ENCODE results near the gene NOD1. TPM values are rescaled to one million over a fixed set of nuclear protein-coding genes. Genes with fewer than 3 reads are reported as not detected.
"Not testable (repeated sequence)": the region's sequence is repeated elsewhere in the genome, so short reads cannot be mapped to it uniquely, and the experiment has no call there.

The NOD1 gene
- polyA plus RNA-seq, 2 of the 4 experiments (the other 2 are of a cell fraction) = 4.8 to 6.5 TPM

DNA sequence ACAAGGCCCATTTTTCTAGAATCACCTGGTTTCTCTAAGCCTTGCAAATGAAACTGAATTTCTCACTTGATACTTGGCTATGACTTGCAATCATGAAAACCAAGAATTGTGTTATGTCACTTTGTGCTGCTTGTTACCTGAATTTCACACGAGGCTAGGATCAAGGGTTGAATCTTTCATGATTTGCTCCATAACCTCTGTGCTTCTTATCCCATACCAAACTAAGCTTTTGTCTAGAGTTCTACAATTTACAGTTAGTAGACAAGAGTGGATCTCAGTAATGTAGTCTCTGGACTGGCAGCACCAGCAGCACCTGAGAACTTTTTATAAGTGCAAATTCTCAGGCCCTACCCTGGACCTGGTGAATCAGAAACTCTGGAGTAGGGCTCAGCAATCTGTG is 48.7 kb upstream of the NOD1 start:
- ATAC-seq; FAIRE-seq; H3K4me1 ChIP-seq; H3K27ac ChIP-seq; POLR2A ChIA-PET; H3K4me2 ChIP-seq; H3K4me3 ChIP-seq; H3K9me3 ChIP-seq; DNase-seq (ENCODE audit: low read depth in 1 of 2, low spot score in 1 of 2): not testable (repeated sequence)
- CTCF ChIA-PET = interaction anchor here (1.3 to 1.6 kb wide), 2 partner anchors 17 to 214 kb away, joined by 3 to 5 read pairs; no protein-coding TSS in a partner anchor
- WGBS (ENCODE audit: missing lambda C conversion rate) = 63% methylated on average over 1 of the region's 1 CpG

GRCh38 chr7:30526163-30526562 is 47.6 kb upstream of the NOD1 start:
- no peak overlapping the region for H3K27ac ChIP-seq
- DNase-seq (ENCODE audit: low read depth in 1 of 2, low spot score in 1 of 2) = no peak
- no peak for ATAC-seq
- TF ChIP-seq TP53 (CRISPR knock-in tag; IDR thresholded peaks at IDR 0.05) = no peak
- no peak for TF ChIP-seq ZC3H11A (IDR thresholded peaks at IDR 0.05)
- no peak for TF ChIP-seq MAFK (IDR thresholded peaks at IDR 0.05; ENCODE audit: partially characterized antibody)
- TF ChIP-seq HOXB13 (CRISPR knock-in tag; IDR thresholded peaks at IDR 0.05; ENCODE audit: low read depth) = no peak
- H3K4me1 ChIP-seq = peaks cover 10% of the 10 kb centered on the region; the same call in 2 of the 3 replicates
- CTCF ChIA-PET = interaction anchor here (0.9 to 1.3 kb wide), 2 partner anchors 16 to 215 kb away, joined by 3 read pairs; no protein-coding TSS in a partner anchor
- FAIRE-seq = no peak
- H3K4me2 ChIP-seq = no peak overlapping the region
- WGBS (ENCODE audit: missing lambda C conversion rate) = 93% methylated on average over 4 of the region's 4 CpGs
- POLR2A ChIA-PET = no interaction called here
- H3K9me3 ChIP-seq = no peaks in the 10 kb centered on the region
- no peak overlapping the region for H3K4me3 ChIP-seq

- ChIA-PET POLR2A (no interaction called here), CTCF (interaction anchor here (1.0 kb wide), 1 partner anchor 9 kb away, joined by 4 read pairs; no protein-coding TSS in a partner anchor)
- TF ChIP-seq FOXS1 (CRISPR knock-in tag; IDR thresholded peaks at IDR 0.05) (no peak), REST (IDR thresholded peaks at IDR 0.05) (no peak), RARB (CRISPR knock-in tag; IDR thresholded peaks at IDR 0.05) (no peak), JUN (IDR thresholded peaks at IDR 0.05) (no peak), KDM5A (IDR thresholded peaks at IDR 0.05) (no peak), RCOR1 (IDR thresholded peaks at IDR 0.05; ENCODE audit: low read depth, low read length) (no peak), HOXA7 (CRISPR knock-in tag; IDR thresholded peaks at IDR 0.05) (no peak), RAD21 (conservative IDR thresholded peaks at IDR 0.05 in 1 of 2, IDR thresholded peaks at IDR 0.05 in 1 of 2) (no peak), GATA3 (IDR thresholded peaks at IDR 0.05; ENCODE audit: borderline replicate concordance) (no peak), PBX3 (IDR thresholded peaks at IDR 0.05) (no peak)
- TF ChIP-seq, protein P1, sequence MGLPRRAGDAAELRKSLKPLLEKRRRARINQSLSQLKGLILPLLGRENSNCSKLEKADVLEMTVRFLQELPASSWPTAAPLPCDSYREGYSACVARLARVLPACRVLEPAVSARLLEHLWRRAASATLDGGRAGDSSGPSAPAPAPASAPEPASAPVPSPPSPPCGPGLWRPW (IDR thresholded peaks at IDR 0.05) = no peak
- TF ChIP-seq, protein P2, sequence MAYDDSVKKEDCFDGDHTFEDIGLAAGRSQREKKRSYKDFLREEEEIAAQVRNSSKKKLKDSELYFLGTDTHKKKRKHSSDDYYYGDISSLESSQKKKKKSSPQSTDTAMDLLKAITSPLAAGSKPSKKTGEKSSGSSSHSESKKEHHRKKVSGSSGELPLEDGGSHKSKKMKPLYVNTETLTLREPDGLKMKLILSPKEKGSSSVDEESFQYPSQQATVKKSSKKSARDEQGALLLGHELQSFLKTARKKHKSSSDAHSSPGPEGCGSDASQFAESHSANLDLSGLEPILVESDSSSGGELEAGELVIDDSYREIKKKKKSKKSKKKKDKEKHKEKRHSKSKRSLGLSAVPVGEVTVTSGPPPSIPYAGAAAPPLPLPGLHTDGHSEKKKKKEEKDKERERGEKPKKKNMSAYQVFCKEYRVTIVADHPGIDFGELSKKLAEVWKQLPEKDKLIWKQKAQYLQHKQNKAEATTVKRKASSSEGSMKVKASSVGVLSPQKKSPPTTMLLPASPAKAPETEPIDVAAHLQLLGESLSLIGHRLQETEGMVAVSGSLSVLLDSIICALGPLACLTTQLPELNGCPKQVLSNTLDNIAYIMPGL (CRISPR knock-in tag; IDR thresholded peaks at IDR 0.05; ENCODE audit: borderline replicate concordance) = no peak
- TF ChIP-seq, protein P3, sequence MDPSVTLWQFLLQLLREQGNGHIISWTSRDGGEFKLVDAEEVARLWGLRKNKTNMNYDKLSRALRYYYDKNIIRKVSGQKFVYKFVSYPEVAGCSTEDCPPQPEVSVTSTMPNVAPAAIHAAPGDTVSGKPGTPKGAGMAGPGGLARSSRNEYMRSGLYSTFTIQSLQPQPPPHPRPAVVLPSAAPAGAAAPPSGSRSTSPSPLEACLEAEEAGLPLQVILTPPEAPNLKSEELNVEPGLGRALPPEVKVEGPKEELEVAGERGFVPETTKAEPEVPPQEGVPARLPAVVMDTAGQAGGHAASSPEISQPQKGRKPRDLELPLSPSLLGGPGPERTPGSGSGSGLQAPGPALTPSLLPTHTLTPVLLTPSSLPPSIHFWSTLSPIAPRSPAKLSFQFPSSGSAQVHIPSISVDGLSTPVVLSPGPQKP (IDR thresholded peaks at IDR 0.05; ENCODE audit: low read depth, low read length) = no peak
These were observed 46.8 kb upstream of the NOD1 start for GRCh38 chr7:30525429-30525828.

More at GRCh38 chr7:30525429-30525828, 46.8 kb upstream of the NOD1 start:
- Histone ChIP-seq H3K27ac (no peak overlapping the region), H3K4me1 (peaks cover 16% of the 10 kb centered on the region; the same call in 2 of the 3 replicates), H3K9me3 (no peaks in the 10 kb centered on the region), H3K4me2 (no peak overlapping the region), H3K4me3 (no peak overlapping the region)
- 73% methylated on average over 5 of the region's 5 CpGs for WGBS (ENCODE audit: missing lambda C conversion rate)
- FAIRE-seq (no peak), ATAC-seq (no peak), DNase-seq (ENCODE audit: low read depth in 1 of 2, low spot score in 1 of 2) (no peak)

Measured in A549 (cell line).